ENCODE data around the gene GIMAP8.

- TF ChIP-seq CTCF (IDR thresholded peaks at IDR 0.05; ENCODE audit: low read depth, low read length): no peak
- no peak for TF ChIP-seq MAX (IDR thresholded peaks at IDR 0.05; ENCODE audit: low read depth, low read length)
- no peak for TF ChIP-seq POLR2A (IDR thresholded peaks at IDR 0.05; ENCODE audit: extremely low read depth, insufficient read length)
These were observed 7.8 kb downstream of the GIMAP8 start for GRCh38 chr7:150458235-150458634.

Measured in NB4 (cell line).